Bronchial epithelial cell (primary cell): ENCODE data around the gene STARD5. TPM values are rescaled to one million over a fixed set of nuclear protein-coding genes. Genes with fewer than 3 reads are reported as not detected.

ENCODE experiments used
- DNase-seq: peaks from one replicate; pipeline ENCODE4 v3.0.0-alpha.2; 2010; ENCODE audit warnings: low read depth
- FAIRE-seq: peaks from 2 replicates; lab custom pipeline; 2011; peaks lifted over from hg19 to GRCh38; lab: Jason Lieb, UNC
- H3K27me3 ChIP-seq: 2 replicates; pipeline ENCODE4 v1.5.1; 2011; ENCODE audit warnings: low read length; ENCODE audit not compliant: control insufficient read depth, insufficient read depth
- H3K36me3 ChIP-seq: 2 replicates; pipeline ENCODE4 v1.5.1; 2011; ENCODE audit warnings: low read length; ENCODE audit not compliant: control insufficient read depth, insufficient read depth
- H3K4me3 ChIP-seq: 2 replicates; pipeline ENCODE4 v1.5.1; 2011; ENCODE audit warnings: mild to moderate bottlenecking, low read depth, low read length, control low read depth
- CTCF ChIP-seq: IDR thresholded peaks from 2 replicates; pipeline ENCODE4 v1.5.1; 2011; ENCODE audit warnings: mild to moderate bottlenecking, moderate library complexity, low read length, control low read depth, inconsistent platforms; ENCODE audit not compliant: insufficient read depth, severe bottlenecking
- total RNA-seq: library from RNA; depleted of rRNA; stranded (reverse); fragments of >200 nt; gene quantifications from 2 replicates; pipeline ENCODE4 v1.2.1, GENCODE V29; 2014

The STARD5 gene
- total RNA-seq, 1 donor from 2014 or later, result 5.0 TPM

- Histone ChIP-seq H3K36me3 (no peaks in the 10 kb centered on the region), H3K4me3 (no peak overlapping the region), H3K27me3 (no peaks in the 10 kb centered on the region)
- DNase-seq (no peak), FAIRE-seq (no peak)
- no peak for TF ChIP-seq CTCF
Measured at GRCh38 chr15:81343371-81343770, 19.4 kb upstream of the STARD5 start.

- DNase-seq (no peak), FAIRE-seq (no peak)
- H3K36me3 ChIP-seq, result no peaks in the 10 kb centered on the region
- H3K27me3 ChIP-seq, result no peaks in the 10 kb centered on the region
- TF ChIP-seq CTCF, result no peak
- no peak overlapping the region for H3K4me3 ChIP-seq
Measured at GRCh38 chr15:81341351-81341750, 17.4 kb upstream of the STARD5 start.

GRCh38 chr15:81339851-81340250 is 15.9 kb upstream of the STARD5 start:
- TF ChIP-seq CTCF, result no peak
- Histone ChIP-seq H3K27me3 (no peaks in the 10 kb centered on the region), H3K36me3 (no peaks in the 10 kb centered on the region), H3K4me3 (no peak overlapping the region)
- FAIRE-seq (no peak), DNase-seq (no peak)

GRCh38 chr15:81339321-81339720 is 15.4 kb upstream of the STARD5 start:
- no peak for TF ChIP-seq CTCF
- no peaks in the 10 kb centered on the region for H3K36me3 ChIP-seq
- DNase-seq, result no peak
- no peaks in the 10 kb centered on the region for H3K27me3 ChIP-seq
- no peak for FAIRE-seq
- H3K4me3 ChIP-seq, result no peak overlapping the region

GRCh38 chr15:81338170-81339007 is 14.4 kb upstream of the STARD5 start:
- H3K36me3 ChIP-seq, result no peaks in the 10 kb centered on the region
- H3K27me3 ChIP-seq, result no peaks in the 10 kb centered on the region
- H3K4me3 ChIP-seq, result no peak overlapping the region
- TF ChIP-seq CTCF, result no peak
- DNase-seq (peak; percentile 15), FAIRE-seq (no peak)

GRCh38 chr15:81337713-81338157 is 13.8 kb upstream of the STARD5 start:
- no peaks in the 10 kb centered on the region for H3K36me3 ChIP-seq
- FAIRE-seq, result no peak
- DNase-seq, result no peak
- no peak overlapping the region for H3K4me3 ChIP-seq
- no peaks in the 10 kb centered on the region for H3K27me3 ChIP-seq
- no peak for TF ChIP-seq CTCF
